GM23338 (cell line): Measurements from ENCODE around the gene FAF1. TPM values are rescaled to one million over a fixed set of nuclear protein-coding genes. Genes with fewer than 3 reads are reported as not detected.

Experiments used
- ATAC-seq: fragments of 200-7000 bp; cut with Tn5 transposase; 3 replicates; pipeline ENCODE4 v1.9.1; 2020
- DNase-seq: peaks from one replicate; pipeline ENCODE4 v3.0.0-alpha.2; 2015; ENCODE audit warnings: low spot score
- H2AFZ ChIP-seq: fragments of 200-600 bp; sonication (generic); 2 replicates; pipeline ENCODE4 v1.8.0; 2016; ENCODE audit warnings: antibody characterized with exemption, mild to moderate bottlenecking, moderate library complexity
- H3F3A ChIP-seq: fragments of 200-600 bp; sonication (generic); replicated peaks from 2 replicates; pipeline ENCODE4 v1.8.0; 2017; ENCODE audit warnings: antibody characterized with exemption, mixed run types, low read depth
- H3K27ac ChIP-seq: fragments of 200-600 bp; sonication (generic); 2 replicates; pipeline ENCODE4 v1.6.1; 2016; ENCODE audit warnings: low read depth
- H3K27me3 ChIP-seq: fragments of 200-600 bp; sonication (generic); 2 replicates; pipeline ENCODE4 v1.8.0; 2016; ENCODE audit warnings: mild to moderate bottlenecking, mixed run types, moderate library complexity; ENCODE audit not compliant: insufficient read depth
- H3K36me3 ChIP-seq: fragments of 200-600 bp; sonication (generic); 2 replicates; pipeline ENCODE4 v1.8.0; 2016; ENCODE audit warnings: mild to moderate bottlenecking; ENCODE audit not compliant: insufficient read depth
- H3K4me1 ChIP-seq: fragments of 200-600 bp; sonication (generic); 2 replicates; pipeline ENCODE4 v1.8.0; 2016; ENCODE audit warnings: mild to moderate bottlenecking, moderate library complexity; ENCODE audit not compliant: insufficient read depth
- H3K4me2 ChIP-seq: fragments of 200-600 bp; sonication (generic); 2 replicates; pipeline ENCODE4 v1.7.1; 2017; ENCODE audit warnings: mixed run types
- H3K4me3 ChIP-seq: fragments of 200-600 bp; sonication (generic); 2 replicates; pipeline ENCODE4 v1.6.1; 2016; ENCODE audit warnings: mixed run types
- H3K79me2 ChIP-seq: fragments of 200-600 bp; sonication (generic); replicated peaks from 2 replicates; pipeline ENCODE4 v1.8.0; 2017; ENCODE audit warnings: mild to moderate bottlenecking; ENCODE audit not compliant: insufficient read depth
- H3K9me2 ChIP-seq: fragments of 200-600 bp; sonication (generic); 2 replicates; pipeline ENCODE4 v1.8.0; 2017; ENCODE audit not compliant: insufficient read depth
- H4K20me1 ChIP-seq: fragments of 200-600 bp; sonication (generic); replicated peaks from 2 replicates; pipeline ENCODE4 v1.8.0; 2017; ENCODE audit warnings: mild to moderate bottlenecking; ENCODE audit not compliant: insufficient read depth
- H3K27ac Mint-ChIP-seq: 2 replicates; pipeline ENCODE4 v1.8.0; 2020; ENCODE audit warnings: inconsistent platforms, mild to moderate bottlenecking, moderate library complexity, mixed read lengths
- H3K27me3 Mint-ChIP-seq: 3 replicates; pipeline ENCODE4 v1.8.0; 2022; ENCODE audit warnings: low read depth, mild to moderate bottlenecking, moderate library complexity, mixed read lengths, inconsistent platforms; ENCODE audit not compliant: insufficient read depth, poor library complexity
- H3K36me3 Mint-ChIP-seq: 3 replicates; pipeline ENCODE4 v1.8.0; 2021; ENCODE audit warnings: low read depth, mild to moderate bottlenecking, inconsistent platforms, moderate library complexity, mixed read lengths
- H3K4me1 Mint-ChIP-seq: 3 replicates; pipeline ENCODE4 v1.8.0; 2020; ENCODE audit warnings: mild to moderate bottlenecking, inconsistent platforms, mixed read lengths
- H3K4me3 Mint-ChIP-seq: 3 replicates; pipeline ENCODE4 v1.8.0; 2021; ENCODE audit warnings: moderate library complexity, mild to moderate bottlenecking, inconsistent platforms, mixed read lengths
- H3K9me3 Mint-ChIP-seq: 3 replicates; pipeline ENCODE4 v1.8.0; 2020; ENCODE audit warnings: moderate library complexity, mild to moderate bottlenecking, inconsistent platforms, mixed read lengths
- NANOG ChIP-seq: IDR thresholded peaks from 2 replicates; pipeline ENCODE4 v1.6.1; 2016; ENCODE audit warnings: antibody characterized with exemption, borderline replicate concordance
- STAT1 ChIP-seq: IDR thresholded peaks from one replicate; pipeline ENCODE4 v1.6.1; 2016; ENCODE audit warnings: antibody characterized with exemption; ENCODE audit not compliant: unreplicated experiment
- ZNF462 ChIP-seq: fragments of 250-450 bp; sonication (Bioruptor Pico); IDR thresholded peaks from 2 replicates; pipeline ENCODE4 v1.5.0; 2020; ENCODE audit warnings: mild to moderate bottlenecking, moderate library complexity
- polyA plus RNA-seq: library from polyadenylated mRNA; unstranded; fragments of >200 nt; fragmentation: Nextera tagmentation; extraction: Ambion mirVana; gene quantifications from 2 replicates; pipeline ENCODE4 v1.2.1, GENCODE V29; 2016
- total RNA-seq: library from RNA; depleted of rRNA; stranded (reverse); fragments of >200 nt; shearing (Covaris generic); gene quantifications from 2 replicates; pipeline ENCODE4 v1.2.3, GENCODE V29; 2014
- TF ChIP-seq, protein P1 (sequence below): IDR thresholded peaks from one replicate; pipeline ENCODE4 v1.6.1; 2018; ENCODE audit warnings: antibody characterized with exemption; ENCODE audit not compliant: unreplicated experiment

Gene FAF1
- total and polyA plus RNA-seq, 2 experiments from 2014 or later = 24.1 to 53.2 TPM

- TF ChIP-seq, protein P1, sequence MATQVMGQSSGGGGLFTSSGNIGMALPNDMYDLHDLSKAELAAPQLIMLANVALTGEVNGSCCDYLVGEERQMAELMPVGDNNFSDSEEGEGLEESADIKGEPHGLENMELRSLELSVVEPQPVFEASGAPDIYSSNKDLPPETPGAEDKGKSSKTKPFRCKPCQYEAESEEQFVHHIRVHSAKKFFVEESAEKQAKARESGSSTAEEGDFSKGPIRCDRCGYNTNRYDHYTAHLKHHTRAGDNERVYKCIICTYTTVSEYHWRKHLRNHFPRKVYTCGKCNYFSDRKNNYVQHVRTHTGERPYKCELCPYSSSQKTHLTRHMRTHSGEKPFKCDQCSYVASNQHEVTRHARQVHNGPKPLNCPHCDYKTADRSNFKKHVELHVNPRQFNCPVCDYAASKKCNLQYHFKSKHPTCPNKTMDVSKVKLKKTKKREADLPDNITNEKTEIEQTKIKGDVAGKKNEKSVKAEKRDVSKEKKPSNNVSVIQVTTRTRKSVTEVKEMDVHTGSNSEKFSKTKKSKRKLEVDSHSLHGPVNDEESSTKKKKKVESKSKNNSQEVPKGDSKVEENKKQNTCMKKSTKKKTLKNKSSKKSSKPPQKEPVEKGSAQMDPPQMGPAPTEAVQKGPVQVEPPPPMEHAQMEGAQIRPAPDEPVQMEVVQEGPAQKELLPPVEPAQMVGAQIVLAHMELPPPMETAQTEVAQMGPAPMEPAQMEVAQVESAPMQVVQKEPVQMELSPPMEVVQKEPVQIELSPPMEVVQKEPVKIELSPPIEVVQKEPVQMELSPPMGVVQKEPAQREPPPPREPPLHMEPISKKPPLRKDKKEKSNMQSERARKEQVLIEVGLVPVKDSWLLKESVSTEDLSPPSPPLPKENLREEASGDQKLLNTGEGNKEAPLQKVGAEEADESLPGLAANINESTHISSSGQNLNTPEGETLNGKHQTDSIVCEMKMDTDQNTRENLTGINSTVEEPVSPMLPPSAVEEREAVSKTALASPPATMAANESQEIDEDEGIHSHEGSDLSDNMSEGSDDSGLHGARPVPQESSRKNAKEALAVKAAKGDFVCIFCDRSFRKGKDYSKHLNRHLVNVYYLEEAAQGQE = no peak
- TF ChIP-seq ZNF462 (no peak), STAT1 (no peak), NANOG (no peak)
- no peaks in the 10 kb centered on the region for H3K27me3 Mint-ChIP-seq
Observed at GRCh38 chr1:50481142-50481736, 478.8 kb downstream of the FAF1 start.

More at GRCh38 chr1:50481142-50481736, 478.8 kb downstream of the FAF1 start:
- H3K27ac Mint-ChIP-seq = no peak overlapping the region
- Histone ChIP-seq H3K9me2 (no peaks in the 10 kb centered on the region), H3K4me3 (no peak overlapping the region), H3K27ac (no peak overlapping the region), H3K4me2 (no peak overlapping the region), H3K4me1 (no peaks in the 10 kb centered on the region), H2AFZ (no peak overlapping the region), H3F3A (no peaks in the 10 kb centered on the region), H4K20me1 (no peaks in the 10 kb centered on the region), H3K79me2 (no peaks in the 10 kb centered on the region), H3K27me3 (no peaks in the 10 kb centered on the region), H3K36me3 (no peaks in the 10 kb centered on the region)
- ATAC-seq (no peak), DNase-seq (no peak)
- no peaks in the 10 kb centered on the region; the same call in 2 of the 3 replicates for H3K36me3 Mint-ChIP-seq
- H3K4me3 Mint-ChIP-seq = no peak overlapping the region
- H3K9me3 Mint-ChIP-seq = no peaks in the 10 kb centered on the region; the same call in 2 of the 3 replicates
- peaks cover 11% of the 10 kb centered on the region; the same call in 2 of the 3 replicates for H3K4me1 Mint-ChIP-seq
